ENCODE results near the gene PDZD8. TPM values are rescaled to one million over a fixed set of nuclear protein-coding genes. Genes with fewer than 3 reads are reported as not detected.

Gene PDZD8, protein sequence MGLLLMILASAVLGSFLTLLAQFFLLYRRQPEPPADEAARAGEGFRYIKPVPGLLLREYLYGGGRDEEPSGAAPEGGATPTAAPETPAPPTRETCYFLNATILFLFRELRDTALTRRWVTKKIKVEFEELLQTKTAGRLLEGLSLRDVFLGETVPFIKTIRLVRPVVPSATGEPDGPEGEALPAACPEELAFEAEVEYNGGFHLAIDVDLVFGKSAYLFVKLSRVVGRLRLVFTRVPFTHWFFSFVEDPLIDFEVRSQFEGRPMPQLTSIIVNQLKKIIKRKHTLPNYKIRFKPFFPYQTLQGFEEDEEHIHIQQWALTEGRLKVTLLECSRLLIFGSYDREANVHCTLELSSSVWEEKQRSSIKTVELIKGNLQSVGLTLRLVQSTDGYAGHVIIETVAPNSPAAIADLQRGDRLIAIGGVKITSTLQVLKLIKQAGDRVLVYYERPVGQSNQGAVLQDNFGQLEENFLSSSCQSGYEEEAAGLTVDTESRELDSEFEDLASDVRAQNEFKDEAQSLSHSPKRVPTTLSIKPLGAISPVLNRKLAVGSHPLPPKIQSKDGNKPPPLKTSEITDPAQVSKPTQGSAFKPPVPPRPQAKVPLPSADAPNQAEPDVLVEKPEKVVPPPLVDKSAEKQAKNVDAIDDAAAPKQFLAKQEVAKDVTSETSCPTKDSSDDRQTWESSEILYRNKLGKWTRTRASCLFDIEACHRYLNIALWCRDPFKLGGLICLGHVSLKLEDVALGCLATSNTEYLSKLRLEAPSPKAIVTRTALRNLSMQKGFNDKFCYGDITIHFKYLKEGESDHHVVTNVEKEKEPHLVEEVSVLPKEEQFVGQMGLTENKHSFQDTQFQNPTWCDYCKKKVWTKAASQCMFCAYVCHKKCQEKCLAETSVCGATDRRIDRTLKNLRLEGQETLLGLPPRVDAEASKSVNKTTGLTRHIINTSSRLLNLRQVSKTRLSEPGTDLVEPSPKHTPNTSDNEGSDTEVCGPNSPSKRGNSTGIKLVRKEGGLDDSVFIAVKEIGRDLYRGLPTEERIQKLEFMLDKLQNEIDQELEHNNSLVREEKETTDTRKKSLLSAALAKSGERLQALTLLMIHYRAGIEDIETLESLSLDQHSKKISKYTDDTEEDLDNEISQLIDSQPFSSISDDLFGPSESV
- total RNA-seq (10 to 100 TPM; 29.8 to 31.1 TPM), polyA plus RNA-seq (15.8 TPM)

DNA sequence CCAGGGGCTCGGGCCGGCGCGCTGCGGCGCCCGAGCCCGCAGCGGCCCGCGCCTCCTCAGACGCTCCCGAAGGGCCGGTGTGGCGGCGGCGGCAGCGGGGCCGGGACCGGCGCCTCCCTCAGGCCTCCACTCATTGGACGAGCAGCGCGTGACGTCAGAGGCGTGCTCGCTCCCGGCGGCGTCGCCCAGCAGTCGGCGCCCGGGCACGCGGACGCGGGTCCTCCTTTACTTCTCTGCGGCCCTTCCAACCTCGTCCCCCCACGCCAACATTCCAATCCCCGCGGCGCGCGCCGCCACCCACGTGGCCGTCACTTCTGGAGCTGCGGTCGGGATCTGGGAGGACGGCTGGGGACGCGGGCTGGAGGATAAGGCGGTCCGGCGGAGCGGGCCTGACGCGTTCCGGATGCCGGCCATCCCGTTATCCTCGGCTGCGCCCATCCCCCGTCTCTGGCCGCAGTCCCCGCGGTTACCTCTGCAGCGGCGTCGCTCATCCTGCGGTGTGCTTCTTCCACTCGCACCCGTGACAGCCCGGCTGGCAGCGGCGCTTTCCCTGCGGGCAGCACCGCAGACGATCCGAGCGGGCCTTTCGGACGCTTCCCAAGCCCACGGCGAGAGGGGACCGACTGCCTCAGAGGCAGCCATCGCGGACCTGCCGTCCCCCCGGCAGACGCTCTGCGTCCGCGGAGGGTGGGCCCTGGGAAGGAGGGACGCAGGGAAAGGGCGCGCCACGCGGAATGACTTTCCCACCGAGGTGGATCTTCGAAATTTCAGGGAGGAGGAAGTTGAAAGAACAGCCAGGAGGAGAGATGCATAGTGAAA lies at the start of gene PDZD8:
Gene PDZD8 (minus strand): TSS at position 81 of the 819 bp plus-strand sequence. CDS start 213 bp downstream, outside the sequence.
- no peaks in the 10 kb centered on the region for H3K9me3 ChIP-seq (ENCODE audit: low read length)
- peaks cover 0 to 12% (median 6%) of the 10 kb centered on the region in 3 donors for H3K36me3 Mint-ChIP-seq
- DNase-seq = peak; percentile 83 to 92 (median 86)
- H3K4me3 Mint-ChIP-seq = peak within 1 kb of the TSS; percentile 95 to 100 (median 96)
- H3K4me3 ChIP-seq (ENCODE audit: low read length) = peak within 1 kb of the TSS; percentile 84
- H3K27me3 Mint-ChIP-seq = peaks cover 10 to 33% of the 10 kb centered on the region in 2 donors
- ChIA-PET POLR2A (no interaction called here), CTCF (no interaction called here)
- H3K27ac ChIP-seq (ENCODE audit: low read depth, low read length) = peak within 1 kb of the TSS; percentile 76
- H3K4me1 ChIP-seq (ENCODE audit: insufficient read depth, low read length) = peaks cover 28% of the 10 kb centered on the region
- no peaks in the 10 kb centered on the region for H3K27me3 ChIP-seq (ENCODE audit: insufficient read depth, low read length, poor library complexity, severe bottlenecking)
- H3K9me3 Mint-ChIP-seq = no peaks in the 10 kb centered on the region
- no peaks in the 10 kb centered on the region for H3K36me3 ChIP-seq (ENCODE audit: insufficient read depth, low read length)
- H3K4me1 Mint-ChIP-seq = peaks cover 30 to 38% (median 34%) of the 10 kb centered on the region in 3 donors
- H3K27ac Mint-ChIP-seq = peak within 1 kb of the TSS; percentile 93 to 98 (median 96)

DNA sequence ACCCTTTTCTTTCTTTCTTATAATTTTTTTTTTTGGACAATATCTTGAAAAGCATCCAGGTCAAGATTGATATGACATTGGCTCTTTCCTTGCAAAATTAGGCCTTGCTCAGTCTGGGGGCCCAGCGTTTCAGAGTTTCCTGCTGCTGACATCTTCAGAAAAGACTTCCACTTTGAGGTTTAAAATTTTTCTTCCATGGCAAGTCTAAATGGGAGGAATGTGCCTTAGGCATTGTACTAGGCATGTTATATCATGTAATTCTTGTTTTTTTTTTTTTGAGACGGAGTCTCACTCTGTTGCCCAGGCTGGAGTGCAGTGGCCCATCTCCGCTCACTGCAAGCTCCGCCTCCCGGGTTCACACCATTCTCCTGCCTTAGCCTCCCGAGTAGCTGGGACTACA lies 48.9 kb upstream of the PDZD8 start:
- peaks cover 4 to 7% of the 10 kb centered on the region in 2 donors for H3K27me3 Mint-ChIP-seq
- ChIA-PET POLR2A (no interaction called here), CTCF (interaction anchor here (1.9 kb wide), 1 partner anchor 208 kb away, joined by 7 read pairs; no protein-coding TSS in a partner anchor)
- no peaks in the 10 kb centered on the region for H3K36me3 Mint-ChIP-seq
- Histone ChIP-seq H3K4me3 (ENCODE audit: low read length) (no peak overlapping the region), H3K36me3 (ENCODE audit: insufficient read depth, low read length) (no peaks in the 10 kb centered on the region), H3K27me3 (ENCODE audit: insufficient read depth, low read length, poor library complexity, severe bottlenecking) (no peaks in the 10 kb centered on the region), H3K9me3 (ENCODE audit: low read length) (no peaks in the 10 kb centered on the region), H3K27ac (ENCODE audit: low read depth, low read length) (no peak overlapping the region), H3K4me1 (ENCODE audit: insufficient read depth, low read length) (no peaks in the 10 kb centered on the region)
- no peak for DNase-seq
- no peaks in the 10 kb centered on the region for H3K4me1 Mint-ChIP-seq
- peaks cover 0 to 3% (median 0%) of the 10 kb centered on the region in 5 donors for H3K9me3 Mint-ChIP-seq
- H3K4me3 Mint-ChIP-seq = no peak overlapping the region
- no peak overlapping the region for H3K27ac Mint-ChIP-seq

DNA sequence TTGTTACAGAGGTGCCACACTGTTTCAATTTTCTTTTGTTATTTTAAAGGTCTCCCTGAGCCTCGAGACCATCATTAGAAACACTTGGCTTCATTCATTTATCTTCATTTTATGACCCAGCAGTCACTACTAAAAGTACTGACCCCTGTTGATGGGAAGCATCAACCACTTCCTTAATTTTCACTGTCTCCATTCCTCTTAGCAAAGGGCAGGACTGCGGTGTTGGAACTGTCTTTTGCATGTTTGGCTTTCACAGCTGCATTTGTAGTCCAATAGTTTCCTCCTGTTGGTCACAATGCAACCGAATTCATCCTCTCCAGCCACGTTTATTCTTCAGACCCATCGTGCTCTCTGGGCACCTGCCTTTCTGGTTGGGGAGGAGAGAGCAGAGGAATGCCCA lies 46.7 kb upstream of the PDZD8 start:
- Mint-ChIP-seq H3K27ac (no peak overlapping the region), H3K36me3 (no peaks in the 10 kb centered on the region), H3K9me3 (peaks cover 0 to 3% (median 0%) of the 10 kb centered on the region in 5 donors), H3K4me1 (no peaks in the 10 kb centered on the region), H3K27me3 (peaks cover 7% of the 10 kb centered on the region in 2 donors), H3K4me3 (no peak overlapping the region)
- H3K27ac ChIP-seq (ENCODE audit: low read depth, low read length) = no peak overlapping the region
- H3K4me3 ChIP-seq (ENCODE audit: low read length) = no peak overlapping the region
- DNase-seq = no peak
- H3K9me3 ChIP-seq (ENCODE audit: low read length) = no peaks in the 10 kb centered on the region
- no peaks in the 10 kb centered on the region for H3K4me1 ChIP-seq (ENCODE audit: insufficient read depth, low read length)
- ChIA-PET POLR2A (no interaction called here), CTCF (no interaction called here)
- no peaks in the 10 kb centered on the region for H3K27me3 ChIP-seq (ENCODE audit: insufficient read depth, low read length, poor library complexity, severe bottlenecking)
- H3K36me3 ChIP-seq (ENCODE audit: insufficient read depth, low read length) = no peaks in the 10 kb centered on the region

DNA sequence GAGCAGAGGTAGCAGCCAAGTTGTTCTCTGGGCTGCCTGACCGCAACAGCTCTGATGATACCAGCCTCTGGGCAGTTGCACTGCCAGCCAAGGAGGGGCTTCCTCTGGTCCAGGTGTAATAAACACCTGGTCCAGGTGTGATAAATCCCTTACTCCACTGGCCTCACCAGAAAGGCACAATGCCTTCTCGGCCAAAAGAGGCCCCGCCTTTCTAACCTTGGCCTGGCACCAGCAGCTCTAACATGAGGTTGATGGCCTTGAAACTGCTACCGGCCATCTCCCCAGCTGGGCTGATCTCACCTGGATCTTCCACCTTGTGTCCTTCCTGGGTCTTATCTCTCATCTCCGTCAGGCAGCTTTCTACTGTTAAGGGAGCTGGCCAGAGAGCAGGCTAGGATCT lies 45.5 kb upstream of the PDZD8 start:
- ChIA-PET POLR2A (no interaction called here), CTCF (no interaction called here)
- no peak for DNase-seq
- Histone ChIP-seq H3K9me3 (ENCODE audit: low read length) (no peaks in the 10 kb centered on the region), H3K27me3 (ENCODE audit: insufficient read depth, low read length, poor library complexity, severe bottlenecking) (no peaks in the 10 kb centered on the region), H3K4me1 (ENCODE audit: insufficient read depth, low read length) (no peaks in the 10 kb centered on the region), H3K36me3 (ENCODE audit: insufficient read depth, low read length) (no peaks in the 10 kb centered on the region), H3K4me3 (ENCODE audit: low read length) (no peak overlapping the region), H3K27ac (ENCODE audit: low read depth, low read length) (no peak overlapping the region)
- peaks cover 0 to 3% (median 0%) of the 10 kb centered on the region in 5 donors for H3K9me3 Mint-ChIP-seq
- H3K36me3 Mint-ChIP-seq = no peaks in the 10 kb centered on the region
- H3K4me3 Mint-ChIP-seq = no peak overlapping the region
- peaks cover 7% of the 10 kb centered on the region in 2 donors for H3K27me3 Mint-ChIP-seq
- H3K4me1 Mint-ChIP-seq = no peaks in the 10 kb centered on the region
- H3K27ac Mint-ChIP-seq = no peak overlapping the region

DNA sequence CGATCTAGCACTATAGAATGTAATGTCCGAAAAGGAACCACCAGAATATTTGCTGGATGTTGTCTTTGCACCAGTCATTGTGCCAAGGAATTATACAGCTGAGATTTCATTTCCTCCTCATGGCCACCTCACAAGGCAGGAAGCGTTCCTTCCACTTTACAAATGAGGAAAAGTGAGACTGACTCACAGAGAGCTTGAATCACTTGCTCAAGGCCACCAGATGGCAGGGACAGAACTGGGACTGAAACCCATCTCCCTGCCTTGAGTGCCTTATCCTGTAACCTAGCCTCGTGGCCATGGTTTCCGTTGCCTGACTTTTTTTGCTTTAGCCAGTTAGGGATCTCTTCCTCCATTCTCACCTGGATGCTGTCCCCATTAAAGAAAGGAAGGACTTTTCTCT lies 44.7 kb upstream of the PDZD8 start:
- no peak overlapping the region for H3K4me3 ChIP-seq (ENCODE audit: low read length)
- no peak overlapping the region for H3K27ac ChIP-seq (ENCODE audit: low read depth, low read length)
- Mint-ChIP-seq H3K4me3 (no peak overlapping the region), H3K36me3 (no peaks in the 10 kb centered on the region), H3K27ac (no peak overlapping the region), H3K9me3 (peaks cover 0 to 3% (median 0%) of the 10 kb centered on the region in 5 donors), H3K4me1 (no peaks in the 10 kb centered on the region), H3K27me3 (peaks cover 7% of the 10 kb centered on the region in 2 donors)
- no peaks in the 10 kb centered on the region for H3K4me1 ChIP-seq (ENCODE audit: insufficient read depth, low read length)
- no peaks in the 10 kb centered on the region for H3K36me3 ChIP-seq (ENCODE audit: insufficient read depth, low read length)
- H3K27me3 ChIP-seq (ENCODE audit: insufficient read depth, low read length, poor library complexity, severe bottlenecking) = no peaks in the 10 kb centered on the region
- H3K9me3 ChIP-seq (ENCODE audit: low read length) = no peaks in the 10 kb centered on the region
- ChIA-PET CTCF (no interaction called here), POLR2A (no interaction called here)
- DNase-seq = no peak

DNA sequence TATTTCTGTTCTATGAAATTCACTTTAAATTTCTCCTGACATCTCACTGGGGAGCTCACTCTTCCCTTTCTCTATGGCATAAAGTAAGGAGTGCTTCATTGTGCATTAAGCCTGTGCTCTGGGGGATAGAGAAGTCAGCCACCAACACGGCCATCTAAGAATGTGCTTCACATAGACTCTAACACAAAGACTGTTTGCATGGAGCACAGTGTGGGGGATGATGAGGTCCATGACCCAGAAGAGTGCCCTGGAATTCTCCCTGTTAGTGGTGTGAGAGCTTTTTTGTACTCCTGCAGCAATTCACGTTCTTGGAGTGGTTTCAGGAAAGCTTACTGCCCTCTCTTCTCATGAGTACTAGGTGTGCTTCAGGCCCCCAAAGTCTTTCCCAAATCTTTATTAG lies 43.9 kb upstream of the PDZD8 start:
- Histone ChIP-seq H3K4me3 (ENCODE audit: low read length) (no peak overlapping the region), H3K36me3 (ENCODE audit: insufficient read depth, low read length) (no peaks in the 10 kb centered on the region), H3K27me3 (ENCODE audit: insufficient read depth, low read length, poor library complexity, severe bottlenecking) (no peaks in the 10 kb centered on the region), H3K4me1 (ENCODE audit: insufficient read depth, low read length) (no peaks in the 10 kb centered on the region), H3K9me3 (ENCODE audit: low read length) (no peaks in the 10 kb centered on the region), H3K27ac (ENCODE audit: low read depth, low read length) (no peak overlapping the region)
- Mint-ChIP-seq H3K9me3 (peaks cover 0 to 3% (median 0%) of the 10 kb centered on the region in 5 donors), H3K27me3 (peaks cover 7 to 10% of the 10 kb centered on the region in 2 donors), H3K36me3 (no peaks in the 10 kb centered on the region), H3K4me3 (no peak overlapping the region), H3K4me1 (no peaks in the 10 kb centered on the region), H3K27ac (no peak overlapping the region)
- ChIA-PET CTCF (no interaction called here), POLR2A (no interaction called here)
- no peak for DNase-seq

DNA sequence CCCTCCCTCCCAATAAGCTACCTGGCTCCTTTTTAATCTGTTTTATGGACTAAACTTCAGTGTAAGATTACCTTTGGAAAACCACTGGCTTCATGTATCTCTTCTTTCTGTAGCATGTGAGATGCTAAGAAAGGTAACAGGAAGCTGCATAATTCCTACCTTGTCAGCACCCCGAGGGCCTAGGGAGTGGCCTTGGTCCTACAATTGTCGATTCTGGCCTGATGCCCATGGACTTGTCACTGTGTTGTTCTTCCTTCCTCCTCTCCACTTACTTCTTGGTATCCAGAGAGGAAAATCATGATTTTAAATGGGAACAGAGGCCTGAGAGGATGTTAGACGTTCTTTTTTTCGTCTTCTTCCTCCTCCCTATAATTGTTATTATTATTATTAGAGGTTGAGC lies 42.9 kb upstream of the PDZD8 start:
- DNase-seq = no peak
- Mint-ChIP-seq H3K9me3 (peaks cover 0 to 3% (median 0%) of the 10 kb centered on the region in 5 donors), H3K4me1 (no peaks in the 10 kb centered on the region), H3K36me3 (no peaks in the 10 kb centered on the region), H3K4me3 (no peak overlapping the region), H3K27me3 (peaks cover 8 to 15% of the 10 kb centered on the region in 2 donors), H3K27ac (no peak overlapping the region)
- CTCF ChIA-PET = no interaction called here
- H3K27me3 ChIP-seq (ENCODE audit: insufficient read depth, low read length, poor library complexity, severe bottlenecking) = no peaks in the 10 kb centered on the region
- H3K36me3 ChIP-seq (ENCODE audit: insufficient read depth, low read length) = no peaks in the 10 kb centered on the region
- no peak overlapping the region for H3K4me3 ChIP-seq (ENCODE audit: low read length)
- no peaks in the 10 kb centered on the region for H3K4me1 ChIP-seq (ENCODE audit: insufficient read depth, low read length)
- H3K9me3 ChIP-seq (ENCODE audit: low read length) = no peaks in the 10 kb centered on the region
- no peak overlapping the region for H3K27ac ChIP-seq (ENCODE audit: low read depth, low read length)
- POLR2A ChIA-PET = no interaction called here
